Gastrocnemius medialis (tissue), 4 donors: ENCODE results near the gene CES4A.

Experiments
- CTCF ChIP-seq, 5 experiments: fragments of 450-650 bp in 3 of 5; fragments of 200-600 bp in 2 of 5; sonication (generic) in 2 of 5; IDR thresholded peaks in 4 of 5; conservative IDR thresholded peaks in 1 of 5; 1 replicate in 4 of 5; 2 replicates in 1 of 5; pipeline ENCODE4 v1.5.1; 2016 to 2019; ENCODE audit warnings: antibody characterized with exemption in 5 of 5, mild to moderate bottlenecking in 3 of 5, moderate library complexity in 3 of 5
- POLR2A ChIP-seq, 2 donors: fragments of 450-650 bp; IDR thresholded peaks; one replicate each; pipeline ENCODE4 v1.6.1; 2017; ENCODE audit warnings: antibody characterized with exemption in 2 of 2, mild to moderate bottlenecking in 2 of 2, moderate library complexity in 2 of 2

GRCh38 chr16:66964049-66964448, 24.3 kb upstream of the CES4A start:
- TF ChIP-seq CTCF (IDR thresholded peaks at IDR 0.05 in 4 of 5, conservative IDR thresholded peaks at IDR 0.05 in 1 of 5): no peak
- TF ChIP-seq POLR2A (IDR thresholded peaks at IDR 0.05): no peak
